ENCODE measurements around the gene NAGPA.
A peak's percentile ranks its signal among the peaks of the same experiment; 100 is the strongest.

NAGPA gene

GRCh38 chr16:5069854-5070253 is 36.1 kb upstream of the NAGPA start:
- DNase-seq (ENCODE audit: low spot score in 2 of 2), result no peak
- Histone ChIP-seq H3K4me3 (no peak overlapping the region), H3K4me1 (peaks cover 3% of the 10 kb centered on the region; the same call in 1 of the 2 replicates), H3K36me3 (replicated peaks) (peaks cover under 1% of the 10 kb centered on the region; the same call in 1 of the 2 replicates), H3K9me3 (no peaks in the 10 kb centered on the region), H3K27me3 (ENCODE audit: low read depth) (peaks cover 24% of the 10 kb centered on the region)
- in situ Hi-C loops (cut with MboI; ENCODE audit: low sequenced_read_pairs), result no loop called here

GRCh38 chr16:5069048-5069447 is 35.3 kb upstream of the NAGPA start:
- Histone ChIP-seq H3K4me3 (no peak overlapping the region), H3K9me3 (no peaks in the 10 kb centered on the region), H3K27me3 (ENCODE audit: low read depth) (peaks cover 30% of the 10 kb centered on the region), H3K36me3 (replicated peaks) (no peaks in the 10 kb centered on the region), H3K4me1 (peaks cover 3% of the 10 kb centered on the region; the same call in 1 of the 2 replicates)
- no peak for DNase-seq (ENCODE audit: low spot score in 2 of 2)
- in situ Hi-C loops (cut with MboI; ENCODE audit: low sequenced_read_pairs), result no loop called here

- Histone ChIP-seq H3K36me3 (replicated peaks) (no peaks in the 10 kb centered on the region), H3K9me3 (no peaks in the 10 kb centered on the region), H3K4me3 (no peak overlapping the region), H3K27me3 (ENCODE audit: low read depth) (peaks cover 39% of the 10 kb centered on the region), H3K4me1 (peaks cover 3% of the 10 kb centered on the region; the same call in 1 of the 2 replicates)
- in situ Hi-C loops (cut with MboI; ENCODE audit: low sequenced_read_pairs), result no loop called here
- DNase-seq (ENCODE audit: low spot score in 2 of 2), result no peak
Observed at GRCh38 chr16:5066511-5066910, 32.8 kb upstream of the NAGPA start.

GRCh38 chr16:5065813-5066212 is 32.1 kb upstream of the NAGPA start, which contains the start of gene C16orf89:
C16orf89 (minus strand) TSS chr16:5065956; CDS start chr16:5065908, 48 bp downstream.
- H3K4me1 ChIP-seq, result no peaks in the 10 kb centered on the region
- peaks cover 39% of the 10 kb centered on the region for H3K27me3 ChIP-seq (ENCODE audit: low read depth)
- in situ Hi-C loops (cut with MboI; ENCODE audit: low sequenced_read_pairs), result no loop called here

GRCh38 chr16:5065326-5065725 is 31.6 kb upstream of the NAGPA start:
- H3K27me3 ChIP-seq (ENCODE audit: low read depth), result peaks cover 39% of the 10 kb centered on the region
- H3K9me3 ChIP-seq, result no peaks in the 10 kb centered on the region
- in situ Hi-C loops (cut with MboI; ENCODE audit: low sequenced_read_pairs), result no loop called here
- H3K4me3 ChIP-seq, result no peak overlapping the region
- H3K36me3 ChIP-seq (replicated peaks), result no peaks in the 10 kb centered on the region
- DNase-seq (ENCODE audit: low spot score in 2 of 2), result no peak
- no peaks in the 10 kb centered on the region for H3K4me1 ChIP-seq

More at GRCh38 chr16:5065813-5066212, 32.1 kb upstream of the NAGPA start, which contains the start of gene C16orf89:
- Histone ChIP-seq H3K9me3 (no peaks in the 10 kb centered on the region), H3K36me3 (replicated peaks) (no peaks in the 10 kb centered on the region), H3K4me3 (no peak within 1 kb of the TSS)
- no peak for DNase-seq (ENCODE audit: low spot score in 2 of 2)

GRCh38 chr16:5064915-5065314 is 31.2 kb upstream of the NAGPA start:
- peaks cover 39% of the 10 kb centered on the region for H3K27me3 ChIP-seq (ENCODE audit: low read depth)
- H3K9me3 ChIP-seq, result no peaks in the 10 kb centered on the region
- DNase-seq (ENCODE audit: low spot score in 2 of 2), result no peak
- in situ Hi-C loops (cut with MboI; ENCODE audit: low sequenced_read_pairs), result no loop called here
- H3K36me3 ChIP-seq (replicated peaks), result no peaks in the 10 kb centered on the region
- H3K4me3 ChIP-seq, result no peak overlapping the region
- H3K4me1 ChIP-seq, result no peaks in the 10 kb centered on the region

- Histone ChIP-seq H3K36me3 (replicated peaks) (no peaks in the 10 kb centered on the region), H3K4me1 (no peaks in the 10 kb centered on the region), H3K9me3 (no peaks in the 10 kb centered on the region), H3K27me3 (ENCODE audit: low read depth) (peaks cover 39% of the 10 kb centered on the region), H3K4me3 (no peak overlapping the region)
- no peak for DNase-seq (ENCODE audit: low spot score in 2 of 2)
- in situ Hi-C loops (cut with MboI; ENCODE audit: low sequenced_read_pairs), result no loop called here
Observed at GRCh38 chr16:5062790-5063765, 29.3 kb upstream of the NAGPA start.

- H3K4me3 ChIP-seq, result no peak overlapping the region
- H3K4me1 ChIP-seq, result no peaks in the 10 kb centered on the region
- no peaks in the 10 kb centered on the region for H3K9me3 ChIP-seq
- peaks cover 31% of the 10 kb centered on the region for H3K27me3 ChIP-seq (ENCODE audit: low read depth)
- in situ Hi-C loops (cut with MboI; ENCODE audit: low sequenced_read_pairs), result no loop called here
- no peak for DNase-seq (ENCODE audit: low spot score in 2 of 2)
- H3K36me3 ChIP-seq (replicated peaks), result no peaks in the 10 kb centered on the region
Observed at GRCh38 chr16:5062051-5062450, 28.3 kb upstream of the NAGPA start.

- no peaks in the 10 kb centered on the region for H3K9me3 ChIP-seq
- H3K27me3 ChIP-seq (ENCODE audit: low read depth), result peaks cover 18% of the 10 kb centered on the region
- H3K4me1 ChIP-seq, result no peaks in the 10 kb centered on the region
- no peak for DNase-seq (ENCODE audit: low spot score in 2 of 2)
- in situ Hi-C loops (cut with MboI; ENCODE audit: low sequenced_read_pairs), result no loop called here
- no peak overlapping the region for H3K4me3 ChIP-seq
- no peaks in the 10 kb centered on the region for H3K36me3 ChIP-seq (replicated peaks)
Observed at GRCh38 chr16:5060073-5060641, 26.4 kb upstream of the NAGPA start.

- H3K4me3 ChIP-seq, result no peak overlapping the region
- in situ Hi-C loops (cut with MboI; ENCODE audit: low sequenced_read_pairs), result no loop called here
- peaks cover 12% of the 10 kb centered on the region for H3K27me3 ChIP-seq (ENCODE audit: low read depth)
- no peaks in the 10 kb centered on the region for H3K4me1 ChIP-seq
- DNase-seq (ENCODE audit: low spot score in 2 of 2), result no peak
- no peaks in the 10 kb centered on the region for H3K36me3 ChIP-seq (replicated peaks)
- no peaks in the 10 kb centered on the region for H3K9me3 ChIP-seq
Observed at GRCh38 chr16:5059386-5060072, 25.8 kb upstream of the NAGPA start.

GRCh38 chr16:5058476-5058875 is 24.7 kb upstream of the NAGPA start:
- Histone ChIP-seq H3K27me3 (ENCODE audit: low read depth) (peaks cover 9% of the 10 kb centered on the region), H3K36me3 (replicated peaks) (no peaks in the 10 kb centered on the region), H3K4me3 (no peak overlapping the region), H3K4me1 (no peaks in the 10 kb centered on the region), H3K9me3 (no peaks in the 10 kb centered on the region)
- peak in 1 of 2 experiments; percentile 45 for DNase-seq (ENCODE audit: low spot score in 2 of 2)
- in situ Hi-C loops (cut with MboI; ENCODE audit: low sequenced_read_pairs), result no loop called here

- Histone ChIP-seq H3K36me3 (replicated peaks) (no peaks in the 10 kb centered on the region), H3K27me3 (ENCODE audit: low read depth) (0 out of 2 replicates have a peak, but pooled peaks cover 2% of the 10 kb centered on the region), H3K9me3 (no peaks in the 10 kb centered on the region), H3K4me3 (no peak overlapping the region), H3K4me1 (no peaks in the 10 kb centered on the region)
- DNase-seq (ENCODE audit: low spot score in 2 of 2), result peak; percentile 18 to 68
- in situ Hi-C loops (cut with MboI; ENCODE audit: low sequenced_read_pairs), result no loop called here
Observed at GRCh38 chr16:5056352-5056751, 22.6 kb upstream of the NAGPA start.

GRCh38 chr16:5054876-5055865 is 21.4 kb upstream of the NAGPA start:
- Histone ChIP-seq H3K4me3 (no peak overlapping the region), H3K9me3 (no peaks in the 10 kb centered on the region), H3K36me3 (replicated peaks) (no peaks in the 10 kb centered on the region), H3K27me3 (ENCODE audit: low read depth) (0 out of 2 replicates have a peak, but pooled peaks cover 3% of the 10 kb centered on the region), H3K4me1 (no peaks in the 10 kb centered on the region)
- in situ Hi-C loops (cut with MboI; ENCODE audit: low sequenced_read_pairs), result no loop called here
- DNase-seq (ENCODE audit: low spot score in 2 of 2), result no peak

Data from HAP-1 (cell line).